Amniotic epithelial cell (primary cell): ENCODE measurements around the gene ANKRD44.
A peak's percentile ranks its signal among the peaks of the same experiment; 100 is the strongest.
"Not testable (repeated sequence)": the region's sequence is repeated elsewhere in the genome, so short reads cannot be mapped to it uniquely, and the experiment has no call there.

ENCODE experiments used
- DNase-seq: peaks from one replicate; pipeline ENCODE4 v3.0.0-alpha.2; 2010; ENCODE audit warnings: low read depth

ANKRD44 gene

GRCh38 chr2:197310271-197310985, at the start of gene ANKRD44:
TSS of gene ANKRD44 (minus strand) at chr2:197310780. CDS start at chr2:197310604, 176 bp downstream.
- peak; percentile 64 for DNase-seq

- no peak for DNase-seq
These were observed 49.3 kb upstream of the ANKRD44 start for GRCh38 chr2:197359859-197360258.

GRCh38 chr2:197358931-197359330, 48.4 kb upstream of the ANKRD44 start:
- DNase-seq: no peak

- DNase-seq: no peak
These were observed 47.4 kb upstream of the ANKRD44 start for GRCh38 chr2:197357986-197358385.

GRCh38 chr2:197356136-197356535, 45.6 kb upstream of the ANKRD44 start:
- peak; percentile 6 for DNase-seq

- DNase-seq: no peak
These were observed 43.6 kb upstream of the ANKRD44 start for GRCh38 chr2:197354169-197354558.

GRCh38 chr2:197353393-197354168, 43.0 kb upstream of the ANKRD44 start:
- no peak for DNase-seq

- DNase-seq: no peak
These were observed 39.1 kb upstream of the ANKRD44 start for GRCh38 chr2:197349699-197350098.

- DNase-seq: no peak
These were observed 38.3 kb upstream of the ANKRD44 start for GRCh38 chr2:197348721-197349360.

- no peak for DNase-seq
These were observed 35.3 kb upstream of the ANKRD44 start for GRCh38 chr2:197345846-197346370.

GRCh38 chr2:197343968-197344367, 33.4 kb upstream of the ANKRD44 start:
- not testable (repeated sequence) for DNase-seq

- DNase-seq: no peak
These were observed 30.0 kb upstream of the ANKRD44 start for GRCh38 chr2:197340591-197340990.

GRCh38 chr2:197339496-197340220, 29.1 kb upstream of the ANKRD44 start:
- no peak for DNase-seq

- DNase-seq: no peak
These were observed 28.4 kb upstream of the ANKRD44 start for GRCh38 chr2:197339016-197339415.

GRCh38 chr2:197332641-197333040, 22.1 kb upstream of the ANKRD44 start:
- DNase-seq: peak; percentile 17

- DNase-seq: no peak
These were observed 17.9 kb upstream of the ANKRD44 start for GRCh38 chr2:197328461-197328860.

GRCh38 chr2:197327472-197328098, 17.0 kb upstream of the ANKRD44 start:
- DNase-seq: no peak

- no peak for DNase-seq
These were observed 16.5 kb upstream of the ANKRD44 start for GRCh38 chr2:197327073-197327471.

GRCh38 chr2:197324801-197325200, 14.2 kb upstream of the ANKRD44 start:
- DNase-seq: no peak

- DNase-seq: peak; percentile 53
These were observed 12.4 kb upstream of the ANKRD44 start for GRCh38 chr2:197322724-197323720.
